ENCODE data around the gene GCK. TPM values are rescaled to one million over a fixed set of nuclear protein-coding genes. Genes with fewer than 3 reads are reported as not detected.
A peak's percentile ranks its signal among the peaks of the same experiment; 100 is the strongest.

Gene GCK
- total RNA-seq, 1 donor from 2014 or later: 0.37 TPM

- Mint-ChIP-seq H3K9me3 (ENCODE audit: low read depth) (no peaks in the 10 kb centered on the region), H3K4me3 (ENCODE audit: unreplicated experiment) (no peak overlapping the region), H3K27ac (ENCODE audit: unreplicated experiment) (no peak overlapping the region), H3K36me3 (ENCODE audit: low read depth) (no peaks in the 10 kb centered on the region), H3K4me1 (ENCODE audit: low read depth) (no peaks in the 10 kb centered on the region), H3K27me3 (ENCODE audit: low read depth) (peaks cover 12% of the 10 kb centered on the region)
- DNase-seq (ENCODE audit: low spot score): peak; percentile 77
- TF ChIP-seq CTCF (IDR thresholded peaks at IDR 0.05): no peak
These were observed 35.8 kb upstream of the GCK start for GRCh38 chr7:44224974-44225565.

- H3K9me3 Mint-ChIP-seq (ENCODE audit: low read depth): no peaks in the 10 kb centered on the region
- H3K4me1 Mint-ChIP-seq (ENCODE audit: low read depth): no peaks in the 10 kb centered on the region
- H3K36me3 Mint-ChIP-seq (ENCODE audit: low read depth): no peaks in the 10 kb centered on the region
- peak; percentile 71 for DNase-seq (ENCODE audit: low spot score)
- no peak for TF ChIP-seq CTCF (IDR thresholded peaks at IDR 0.05)
- no peak overlapping the region for H3K27ac Mint-ChIP-seq (ENCODE audit: unreplicated experiment)
- H3K4me3 Mint-ChIP-seq (ENCODE audit: unreplicated experiment): no peak overlapping the region
- H3K27me3 Mint-ChIP-seq (ENCODE audit: low read depth): peaks cover 12% of the 10 kb centered on the region
These were observed 35.1 kb upstream of the GCK start for GRCh38 chr7:44224080-44224973.

- Mint-ChIP-seq H3K27ac (ENCODE audit: unreplicated experiment) (no peak overlapping the region), H3K27me3 (ENCODE audit: low read depth) (peaks cover 12% of the 10 kb centered on the region), H3K4me3 (ENCODE audit: unreplicated experiment) (no peak overlapping the region), H3K9me3 (ENCODE audit: low read depth) (no peaks in the 10 kb centered on the region), H3K4me1 (ENCODE audit: low read depth) (no peaks in the 10 kb centered on the region), H3K36me3 (ENCODE audit: low read depth) (no peaks in the 10 kb centered on the region)
- no peak for TF ChIP-seq CTCF (IDR thresholded peaks at IDR 0.05)
- peak; percentile 47 for DNase-seq (ENCODE audit: low spot score)
These were observed 34.3 kb upstream of the GCK start for GRCh38 chr7:44223362-44224079.

- Mint-ChIP-seq H3K4me1 (ENCODE audit: low read depth) (no peaks in the 10 kb centered on the region), H3K36me3 (ENCODE audit: low read depth) (no peaks in the 10 kb centered on the region), H3K9me3 (ENCODE audit: low read depth) (no peaks in the 10 kb centered on the region), H3K27ac (ENCODE audit: unreplicated experiment) (no peak overlapping the region), H3K4me3 (ENCODE audit: unreplicated experiment) (no peak overlapping the region), H3K27me3 (ENCODE audit: low read depth) (peaks cover 12% of the 10 kb centered on the region)
- peak; percentile 74 for DNase-seq (ENCODE audit: low spot score)
- TF ChIP-seq CTCF (IDR thresholded peaks at IDR 0.05): no peak
These were observed 33.6 kb upstream of the GCK start for GRCh38 chr7:44222776-44223261.

GRCh38 chr7:44222074-44222473 is 32.8 kb upstream of the GCK start:
- Mint-ChIP-seq H3K27me3 (ENCODE audit: low read depth) (peaks cover 12% of the 10 kb centered on the region), H3K4me3 (ENCODE audit: unreplicated experiment) (no peak overlapping the region), H3K36me3 (ENCODE audit: low read depth) (no peaks in the 10 kb centered on the region), H3K4me1 (ENCODE audit: low read depth) (no peaks in the 10 kb centered on the region), H3K27ac (ENCODE audit: unreplicated experiment) (no peak overlapping the region), H3K9me3 (ENCODE audit: low read depth) (no peaks in the 10 kb centered on the region)
- DNase-seq (ENCODE audit: low spot score): peak; percentile 53
- TF ChIP-seq CTCF (IDR thresholded peaks at IDR 0.05): no peak
